Transverse colon (tissue), 4 donors: ENCODE measurements around the gene DDX4.

Experiments used
- CTCF ChIP-seq, 5 experiments: fragments of 200-600 bp in 3 of 5; fragments of 450-650 bp in 2 of 5; sonication (generic) in 3 of 5; IDR thresholded peaks; 1 replicate in 2 of 5; 2 replicates in 3 of 5; pipeline ENCODE4 v1.5.1; 2016 to 2017; ENCODE audit warnings: antibody characterized with exemption in 5 of 5, inconsistent platforms in 3 of 5, mild to moderate bottlenecking in 2 of 5, moderate library complexity in 1 of 5
- EP300 ChIP-seq: sonication (generic); formaldehyde crosslinking; IDR thresholded peaks from one replicate; pipeline ENCODE4 v1.6.1; 2017; ENCODE audit warnings: antibody characterized with exemption, low read depth
- POLR2A ChIP-seq: fragments of 450-650 bp; IDR thresholded peaks from one replicate; pipeline ENCODE4 v1.6.1; 2016; ENCODE audit warnings: antibody characterized with exemption, mild to moderate bottlenecking, moderate library complexity
- POLR2AphosphoS5 ChIP-seq, 3 donors: sonication (generic); formaldehyde crosslinking; IDR thresholded peaks; one replicate each; pipeline ENCODE4 v1.6.1; 2016; ENCODE audit warnings: antibody characterized with exemption in 3 of 3

DNA sequence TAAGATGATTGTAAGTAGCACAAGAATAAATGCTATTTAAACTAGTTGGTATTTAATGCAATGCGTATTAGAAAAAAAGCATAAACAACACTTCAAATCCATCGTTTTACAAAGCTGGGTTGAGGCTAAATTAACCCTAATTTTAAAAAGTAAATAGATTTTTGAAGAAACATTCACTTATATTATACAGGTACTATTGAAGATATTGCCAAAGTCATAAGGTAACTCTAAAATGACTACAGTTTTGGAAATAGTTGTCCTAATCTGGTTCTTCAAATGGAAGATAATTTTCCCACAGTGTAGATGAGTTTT lies 45.8 kb upstream of the DDX4 start:
- no peak for TF ChIP-seq POLR2A
- no peak for TF ChIP-seq CTCF (IDR thresholded peaks at IDR 0.05)
- no peak for TF ChIP-seq EP300
- TF ChIP-seq POLR2AphosphoS5 (IDR thresholded peaks at IDR 0.05) = no peak
